Stimulated activated CD4-positive, alpha-beta T cell treated with anti-CD3 and anti-CD28 coated beads, Interleukin-1b, Interleukin-23, amount 100 ng/mL, for 4 hours (primary cell): ENCODE measurements around the gene RHOF.

Source experiments
- DNase-seq, 2 donors: peaks; one replicate each; pipeline ENCODE4 v3.0.0-alpha.2; 2020; ENCODE audit warnings: low read depth in 2 of 2

RHOF gene

DNA sequence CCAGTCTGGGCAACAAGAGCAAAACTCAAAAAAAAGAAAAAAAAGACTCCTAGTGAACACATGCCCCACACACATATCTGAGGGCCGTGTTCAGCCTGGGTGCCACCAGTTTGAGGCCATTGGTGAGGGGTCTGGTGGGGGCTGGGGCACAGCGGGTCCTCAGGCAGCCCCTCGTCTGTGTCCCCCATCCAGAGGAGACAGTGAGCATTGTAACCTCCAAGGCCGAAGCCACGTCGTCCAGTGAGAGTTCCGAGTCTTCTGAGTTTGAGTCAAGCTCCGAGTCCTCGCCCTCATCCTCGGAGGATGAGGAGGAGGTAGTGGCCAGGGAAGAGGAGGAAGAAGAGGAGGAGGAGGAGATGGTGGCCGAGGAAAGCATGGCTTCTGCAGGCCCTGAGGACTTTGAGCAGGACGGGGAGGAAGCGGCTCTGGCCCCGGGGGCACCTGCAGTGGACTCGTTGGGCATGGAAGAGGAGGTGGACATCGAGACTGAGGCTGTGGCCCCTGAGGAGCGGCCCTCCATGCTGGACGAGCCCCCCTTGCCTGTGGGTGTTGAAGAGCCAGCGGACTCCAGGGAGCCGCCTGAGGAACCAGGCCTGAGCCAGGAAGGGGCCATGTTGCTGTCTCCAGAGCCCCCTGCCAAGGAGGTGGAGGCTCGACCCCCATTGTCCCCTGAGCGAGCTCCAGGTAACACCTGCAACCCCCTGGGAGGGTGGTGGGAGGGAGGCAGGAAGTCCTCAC is 25.9 kb upstream of the RHOF start:
- DNase-seq = no peak

DNA sequence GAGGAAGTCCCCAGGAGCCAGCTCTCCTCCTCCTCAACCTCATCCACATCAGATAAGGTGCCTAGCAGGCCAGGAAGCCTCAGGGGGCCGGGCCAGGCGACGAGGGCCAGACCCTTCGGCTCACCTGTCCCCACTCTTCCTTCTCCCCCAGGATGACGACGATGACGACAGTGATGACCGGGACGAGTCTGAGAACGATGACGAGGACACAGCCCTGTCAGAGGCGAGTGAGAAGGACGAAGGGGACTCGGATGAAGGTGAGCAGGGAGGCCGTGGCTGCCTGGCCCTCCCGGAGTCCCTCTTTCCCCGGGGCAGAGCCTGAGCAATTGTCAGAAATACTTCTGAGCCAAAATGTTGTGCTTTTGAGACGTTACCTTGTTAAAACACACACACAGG is 24.2 kb upstream of the RHOF start:
- DNase-seq = no peak

GRCh38 chr12:121816925-121817647 is 23.6 kb upstream of the RHOF start:
- no peak for DNase-seq

GRCh38 chr12:121815263-121815662 is 21.8 kb upstream of the RHOF start:
- no peak for DNase-seq

DNA sequence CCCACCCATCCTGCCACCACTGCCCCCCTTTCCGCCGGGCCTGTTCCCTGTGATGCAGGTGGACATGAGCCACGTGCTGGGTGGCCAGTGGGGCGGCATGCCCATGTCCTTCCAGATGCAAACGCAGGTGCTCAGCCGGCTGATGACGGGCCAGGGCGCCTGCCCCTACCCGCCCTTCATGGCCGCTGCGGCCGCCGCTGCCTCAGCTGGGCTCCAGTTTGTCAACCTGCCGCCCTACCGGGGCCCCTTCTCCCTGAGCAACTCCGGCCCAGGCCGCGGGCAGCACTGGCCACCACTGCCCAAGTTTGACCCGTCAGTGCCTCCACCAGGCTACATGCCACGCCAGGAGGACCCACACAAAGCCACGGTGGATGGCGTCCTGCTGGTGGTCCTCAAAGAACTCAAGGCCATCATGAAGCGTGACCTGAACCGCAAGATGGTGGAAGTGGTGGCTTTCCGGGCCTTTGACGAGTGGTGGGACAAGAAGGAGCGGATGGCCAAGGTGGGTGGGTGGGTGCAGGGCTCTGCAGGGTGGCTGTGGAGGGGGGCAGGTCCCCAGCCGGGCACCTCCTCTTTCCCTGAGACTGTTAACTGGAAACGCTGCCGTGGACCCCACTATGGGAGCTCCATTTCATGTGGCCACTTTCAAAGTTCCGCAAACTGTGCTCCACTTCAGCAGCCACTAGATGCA is 21.1 kb upstream of the RHOF start:
- no peak for DNase-seq

DNA sequence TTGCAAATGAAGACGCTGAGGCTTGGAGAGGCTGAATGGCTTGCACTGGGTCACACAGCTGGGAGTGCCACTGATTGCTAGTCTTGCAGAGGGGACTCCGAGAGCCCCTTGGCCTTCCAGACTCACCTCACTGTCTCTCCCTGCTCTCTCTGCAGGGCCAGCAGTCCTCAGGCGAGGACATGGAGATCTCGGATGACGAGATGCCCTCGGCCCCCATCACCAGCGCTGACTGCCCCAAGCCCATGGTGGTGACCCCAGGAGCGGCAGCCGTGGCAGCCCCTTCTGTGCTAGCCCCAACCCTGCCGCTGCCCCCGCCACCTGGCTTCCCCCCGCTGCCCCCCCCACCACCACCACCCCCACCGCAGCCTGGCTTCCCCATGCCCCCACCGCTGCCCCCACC is 20.5 kb upstream of the RHOF start:
- DNase-seq = no peak

DNA sequence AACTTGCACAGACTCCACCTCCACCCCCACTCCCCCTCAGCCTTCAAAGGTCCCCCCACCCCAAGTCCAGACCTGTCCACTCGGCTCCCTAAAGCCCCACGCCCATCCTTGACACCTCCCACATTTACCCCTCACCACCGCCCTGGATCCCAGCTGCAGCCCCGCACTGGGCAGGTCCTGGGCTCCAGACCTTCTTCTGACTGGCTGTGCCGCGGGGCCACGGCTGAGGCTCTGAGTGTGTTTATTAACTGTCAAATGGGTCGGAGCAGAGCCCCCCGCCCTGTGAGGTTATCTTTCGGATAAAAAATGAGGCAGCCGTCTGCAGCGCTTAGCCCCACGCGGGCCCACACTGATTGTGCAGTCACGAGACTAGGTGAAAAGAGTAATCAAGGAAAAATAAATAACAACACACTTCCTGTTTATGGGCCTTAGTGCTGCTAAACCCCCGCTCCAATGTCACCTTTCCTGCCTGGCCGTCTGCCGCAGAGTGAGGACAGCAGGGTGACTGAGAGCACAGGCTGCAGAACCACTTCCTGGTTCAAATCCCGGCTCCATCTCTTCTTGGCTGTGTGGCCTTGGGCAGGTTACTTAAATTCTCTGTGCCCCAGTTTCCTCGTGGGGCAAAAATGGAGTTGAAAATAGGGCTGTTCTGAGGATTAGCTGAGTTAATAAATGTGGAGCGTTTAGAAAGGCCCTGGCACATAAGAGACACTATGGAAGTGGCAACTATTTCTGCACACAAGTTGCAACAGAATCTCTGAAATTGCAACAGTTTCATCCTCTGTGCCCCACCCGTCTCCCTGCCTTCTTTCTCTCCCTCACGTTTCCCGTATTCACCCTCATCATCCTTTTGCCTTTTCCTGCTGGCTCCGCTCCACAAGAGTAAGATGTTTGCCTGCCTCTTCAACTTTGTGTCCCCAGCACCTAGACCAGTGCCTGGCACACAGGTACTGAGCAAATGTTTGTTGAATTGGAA is 19.7 kb upstream of the RHOF start:
- no peak for DNase-seq

GRCh38 chr12:121812320-121812871 is 18.9 kb upstream of the RHOF start:
- DNase-seq = no peak

- DNase-seq = peak in 1 of 2 donors; percentile 71
These were observed 18.2 kb upstream of the RHOF start for GRCh38 chr12:121811434-121812319.

- no peak for DNase-seq
These were observed 17.4 kb upstream of the RHOF start for GRCh38 chr12:121810833-121811433.

GRCh38 chr12:121810234-121810817 is 16.8 kb upstream of the RHOF start:
- no peak for DNase-seq

GRCh38 chr12:121809712-121810116 is 16.2 kb upstream of the RHOF start:
- DNase-seq = no peak

GRCh38 chr12:121808623-121809022 is 15.1 kb upstream of the RHOF start:
- no peak for DNase-seq

- DNase-seq = no peak
These were observed 14.3 kb upstream of the RHOF start for GRCh38 chr12:121807642-121808347.

DNA sequence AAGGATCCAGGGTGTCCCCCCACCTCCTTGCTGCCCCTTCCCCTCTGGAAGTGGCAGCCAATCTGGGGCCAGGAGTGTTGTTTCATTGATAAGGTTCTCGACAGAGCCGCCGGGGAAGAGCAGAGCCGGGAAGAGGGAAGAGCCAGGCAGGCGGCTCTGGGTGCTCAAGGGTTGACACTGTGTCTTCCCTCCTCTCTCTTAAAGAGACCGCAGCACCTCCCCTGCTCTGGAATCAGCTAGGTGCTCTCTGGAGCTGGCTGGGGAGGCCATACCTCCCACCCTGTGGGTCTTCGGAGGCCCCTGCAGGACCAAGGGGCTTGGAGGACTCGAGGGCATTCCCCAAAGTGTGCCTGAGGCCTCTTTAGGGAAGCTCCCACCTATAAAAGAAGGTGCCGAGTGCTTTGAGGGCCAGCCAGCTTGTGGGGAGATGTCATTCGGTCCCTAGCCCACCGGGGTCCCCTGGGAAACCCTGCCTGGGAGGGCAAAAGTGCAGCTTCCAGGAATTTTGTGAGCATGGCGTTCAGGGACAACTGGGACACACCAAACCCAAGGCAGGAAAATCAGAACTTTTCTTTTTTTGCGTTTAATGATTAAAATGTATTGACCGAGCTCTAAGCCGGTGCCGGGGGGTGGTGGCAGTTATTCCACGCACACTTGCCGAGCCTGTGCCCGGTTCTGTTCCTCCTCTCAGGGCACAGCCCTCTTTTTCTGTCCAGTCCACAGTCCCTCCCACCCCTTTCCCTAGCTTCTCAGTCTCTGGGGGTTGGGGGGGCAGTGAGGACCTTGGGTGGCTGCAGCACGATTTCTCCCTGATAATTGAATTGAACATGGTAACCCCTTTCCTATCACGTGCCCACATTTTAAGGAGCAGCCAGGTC is 13.3 kb upstream of the RHOF start:
- DNase-seq = no peak

DNA sequence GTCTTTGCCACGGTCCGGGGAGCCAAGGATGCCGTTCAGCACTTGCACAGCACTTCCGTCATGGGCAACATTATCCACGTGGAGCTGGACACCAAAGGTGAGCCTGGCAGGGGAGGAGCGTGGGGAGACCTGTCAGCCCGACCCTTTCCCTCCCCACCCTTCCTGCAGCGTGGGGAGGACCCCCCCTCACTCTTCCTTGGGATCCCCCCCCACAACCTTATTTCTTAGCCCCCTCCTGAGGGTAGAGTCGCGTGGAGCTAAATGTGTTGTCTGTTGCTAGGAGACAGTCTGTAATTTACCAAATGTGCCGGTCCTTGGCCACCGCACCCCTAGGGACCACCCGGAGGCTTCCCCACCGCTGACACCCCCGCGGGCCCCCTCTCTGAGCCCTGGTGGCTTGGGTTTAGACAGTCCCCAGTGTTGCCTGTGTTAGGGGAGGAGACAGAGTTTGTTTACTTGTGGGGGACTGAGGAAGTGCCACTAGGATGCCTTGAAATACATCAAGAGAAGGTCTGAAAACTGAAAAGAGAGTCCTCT is 12.6 kb upstream of the RHOF start:
- no peak for DNase-seq

- DNase-seq = no peak
These were observed 11.9 kb upstream of the RHOF start for GRCh38 chr12:121805171-121806008.
